H9 (cell line): Measurements from ENCODE around the gene KRTAP9-8. TPM values are rescaled to one million over a fixed set of nuclear protein-coding genes. Genes with fewer than 3 reads are reported as not detected.

Experiments
- DNase-seq: peaks from one replicate; pipeline ENCODE4 v3.0.0-alpha.2; 2017
- H2AFZ ChIP-seq: one replicate; pipeline ENCODE4 v1.6.1; 2013; ENCODE audit warnings: mild to moderate bottlenecking, low read length, control low read depth, moderate library complexity
- H2AK5ac ChIP-seq: 2 replicates; pipeline ENCODE4 v1.6.1; 2013; ENCODE audit warnings: low read length, control low read depth, mixed read lengths; ENCODE audit not compliant: insufficient read length
- H2BK120ac ChIP-seq: one replicate; pipeline ENCODE4 v1.6.1; 2013; ENCODE audit warnings: low read depth, mild to moderate bottlenecking, low read length, control low read depth, inconsistent platforms; ENCODE audit not compliant: poor library complexity, severe bottlenecking
- H2BK12ac ChIP-seq: 2 replicates; pipeline ENCODE4 v1.6.1; 2013; ENCODE audit warnings: low read length, control low read depth, mixed read lengths, low read depth; ENCODE audit not compliant: insufficient read length
- H2BK15ac ChIP-seq: 2 replicates; pipeline ENCODE4 v1.6.1; 2013; ENCODE audit warnings: low read depth, low read length, control low read depth
- H2BK20ac ChIP-seq: one replicate; pipeline ENCODE4 v1.6.1; 2013; ENCODE audit warnings: low read depth, mild to moderate bottlenecking, low read length, control low read depth, inconsistent platforms; ENCODE audit not compliant: poor library complexity, severe bottlenecking
- H2BK5ac ChIP-seq: 2 replicates; pipeline ENCODE4 v1.6.1; 2013; ENCODE audit warnings: low read length, control low read depth, mixed read lengths; ENCODE audit not compliant: insufficient read length
- H3K14ac ChIP-seq: 2 replicates; pipeline ENCODE4 v1.6.1; 2013; ENCODE audit warnings: low read length, control low read depth; ENCODE audit not compliant: insufficient read depth
- H3K18ac ChIP-seq: 2 replicates; pipeline ENCODE4 v1.6.1; 2013; ENCODE audit warnings: low read depth, mild to moderate bottlenecking, mixed read lengths, low read length, control low read depth; ENCODE audit not compliant: insufficient read length
- H3K23ac ChIP-seq: 2 replicates; pipeline ENCODE4 v1.6.1; 2013; ENCODE audit warnings: low read length, control low read depth, mixed read lengths, low read depth; ENCODE audit not compliant: insufficient read length
- H3K23me2 ChIP-seq: 2 replicates; pipeline ENCODE4 v1.6.1; 2013; ENCODE audit warnings: low read depth, mild to moderate bottlenecking, mixed read lengths, low read length, control low read depth; ENCODE audit not compliant: insufficient read length, poor library complexity, severe bottlenecking
- H3K27ac ChIP-seq: 2 replicates; pipeline ENCODE4 v1.5.1; 2013; ENCODE audit warnings: low read length, control low read depth, mixed read lengths, low read depth; ENCODE audit not compliant: insufficient read length
- H3K27me3 ChIP-seq: 2 replicates; pipeline ENCODE4 v1.6.1; 2013; ENCODE audit warnings: low read length, control low read depth, inconsistent platforms; ENCODE audit not compliant: insufficient read depth
- H3K4ac ChIP-seq: 2 replicates; pipeline ENCODE4 v1.6.1; 2013; ENCODE audit warnings: low read depth, mild to moderate bottlenecking, control low read depth, inconsistent platforms, low read length, moderate library complexity
- H3K4me1 ChIP-seq: 2 replicates; pipeline ENCODE4 v1.6.1; 2013; ENCODE audit warnings: low read length, control low read depth, inconsistent platforms; ENCODE audit not compliant: insufficient read depth
- H3K4me2 ChIP-seq: 2 replicates; pipeline ENCODE4 v1.6.1; 2013; ENCODE audit warnings: low read length, control low read depth, mixed read lengths; ENCODE audit not compliant: insufficient read length, insufficient read depth
- H3K56ac ChIP-seq: 2 replicates; pipeline ENCODE4 v1.6.1; 2013; ENCODE audit warnings: low read depth, mild to moderate bottlenecking, mixed read lengths, low read length, control low read depth; ENCODE audit not compliant: insufficient read length
- H3K79me1 ChIP-seq: 2 replicates; pipeline ENCODE4 v1.6.1; 2013; ENCODE audit warnings: low read depth, mild to moderate bottlenecking, moderate library complexity, low read length, control low read depth, inconsistent platforms; ENCODE audit not compliant: insufficient read depth, poor library complexity, severe bottlenecking
- H3K79me2 ChIP-seq: 2 replicates; pipeline ENCODE4 v1.6.1; 2013; ENCODE audit warnings: low read length, control low read depth, inconsistent platforms; ENCODE audit not compliant: insufficient read depth
- H3K9ac ChIP-seq: 2 replicates; pipeline ENCODE4 v1.6.1; 2013; ENCODE audit warnings: low read length, control low read depth, mixed read lengths; ENCODE audit not compliant: insufficient read length; ENCODE audit errors: extremely low read depth
- H3K9me3 ChIP-seq: one replicate; pipeline ENCODE4 v1.6.1; 2013; ENCODE audit warnings: low read depth, low read length, inconsistent platforms; ENCODE audit not compliant: control insufficient read depth
- H3T11ph ChIP-seq: one replicate; pipeline ENCODE4 v1.6.1; 2013; ENCODE audit warnings: mild to moderate bottlenecking, low read length, control low read depth, inconsistent platforms
- H4K20me1 ChIP-seq: one replicate; pipeline ENCODE4 v1.6.1; 2013; ENCODE audit not compliant: control insufficient read depth, insufficient read length, insufficient read depth
- H4K5ac ChIP-seq: 2 replicates; pipeline ENCODE4 v1.6.1; 2013; ENCODE audit warnings: low read depth, mild to moderate bottlenecking, mixed read lengths, low read length, control low read depth; ENCODE audit not compliant: insufficient read length
- H4K8ac ChIP-seq: replicated peaks from 2 replicates; pipeline ENCODE4 v1.6.1; 2013; ENCODE audit warnings: low read length, control low read depth, mixed read lengths, low read depth; ENCODE audit not compliant: insufficient read length
- H4K91ac ChIP-seq: 2 replicates; pipeline ENCODE4 v1.6.1; 2013; ENCODE audit warnings: low read depth, mild to moderate bottlenecking, moderate library complexity, mixed read lengths, low read length, control low read depth; ENCODE audit not compliant: insufficient read length
- H3K27ac Mint-ChIP-seq, 3 experiments: 2 replicates in 2 of 3; 3 replicates in 1 of 3; pipeline ENCODE4 v1.8.0; 2020 to 2021; ENCODE audit warnings: mixed read lengths in 3 of 3, mild to moderate bottlenecking in 1 of 3, moderate library complexity in 1 of 3
- H3K27me3 Mint-ChIP-seq: 2 replicates; pipeline ENCODE4 v1.8.0; 2021; ENCODE audit warnings: low read depth, mild to moderate bottlenecking, moderate library complexity, mixed read lengths
- H3K36me3 Mint-ChIP-seq, 3 experiments: 2 replicates in 2 of 3; 3 replicates in 1 of 3; pipeline ENCODE4 v1.8.0; 2020 to 2021; ENCODE audit warnings: low read depth in 3 of 3, mixed read lengths in 3 of 3; ENCODE audit not compliant: insufficient read depth in 1 of 3
- H3K4me1 Mint-ChIP-seq, 2 experiments: 2 replicates each; pipeline ENCODE4 v1.8.0; 2020; ENCODE audit warnings: mixed read lengths in 2 of 2
- H3K4me3 Mint-ChIP-seq, 2 experiments: 2 replicates in 1 of 2; 3 replicates in 1 of 2; pipeline ENCODE4 v1.8.0; 2020 to 2021; ENCODE audit warnings: mild to moderate bottlenecking in 2 of 2, mixed read lengths in 2 of 2, moderate library complexity in 1 of 2
- H3K9me3 Mint-ChIP-seq, 2 experiments: 2 replicates in 1 of 2; 3 replicates in 1 of 2; pipeline ENCODE4 v1.8.0; 2020; ENCODE audit warnings: mild to moderate bottlenecking in 2 of 2, mixed read lengths in 2 of 2, moderate library complexity in 1 of 2
- total RNA-seq: library from RNA; stranded (reverse); gene quantifications from 2 replicates; pipeline ENCODE4 v1.2.1, GENCODE V29; 2021
- TF ChIP-seq, protein P1 (sequence below): fragments of 200-600 bp; sonication (generic); conservative IDR thresholded peaks from 3 replicates; pipeline ENCODE4 v1.8.0; 2021; ENCODE audit warnings: antibody characterized with exemption, mild to moderate bottlenecking

KRTAP9-8 gene
- total RNA-seq, 1 experiment from 2014 or later, result not detected

GRCh38 chr17:41230094-41230493, 7.7 kb upstream of the KRTAP9-8 start:
- no peak for DNase-seq
- H2AFZ ChIP-seq, result no peak overlapping the region
- H3T11ph ChIP-seq, result no peak overlapping the region
- no peak overlapping the region for H3K4me2 ChIP-seq
- no peaks in the 10 kb centered on the region for H3K4me1 ChIP-seq
- H3K27me3 ChIP-seq, result no peaks in the 10 kb centered on the region
- H4K8ac ChIP-seq, result no peak overlapping the region
- H3K23me2 ChIP-seq, result no peaks in the 10 kb centered on the region
- H3K14ac ChIP-seq, result no peak overlapping the region
- H2BK12ac ChIP-seq, result no peak overlapping the region
- H4K91ac ChIP-seq, result no peak overlapping the region
- H3K18ac ChIP-seq, result no peak overlapping the region
- H2BK5ac ChIP-seq, result no peak overlapping the region
- H4K20me1 ChIP-seq, result no peaks in the 10 kb centered on the region
- H3K27ac Mint-ChIP-seq, result no peak overlapping the region
- TF ChIP-seq, protein P1, sequence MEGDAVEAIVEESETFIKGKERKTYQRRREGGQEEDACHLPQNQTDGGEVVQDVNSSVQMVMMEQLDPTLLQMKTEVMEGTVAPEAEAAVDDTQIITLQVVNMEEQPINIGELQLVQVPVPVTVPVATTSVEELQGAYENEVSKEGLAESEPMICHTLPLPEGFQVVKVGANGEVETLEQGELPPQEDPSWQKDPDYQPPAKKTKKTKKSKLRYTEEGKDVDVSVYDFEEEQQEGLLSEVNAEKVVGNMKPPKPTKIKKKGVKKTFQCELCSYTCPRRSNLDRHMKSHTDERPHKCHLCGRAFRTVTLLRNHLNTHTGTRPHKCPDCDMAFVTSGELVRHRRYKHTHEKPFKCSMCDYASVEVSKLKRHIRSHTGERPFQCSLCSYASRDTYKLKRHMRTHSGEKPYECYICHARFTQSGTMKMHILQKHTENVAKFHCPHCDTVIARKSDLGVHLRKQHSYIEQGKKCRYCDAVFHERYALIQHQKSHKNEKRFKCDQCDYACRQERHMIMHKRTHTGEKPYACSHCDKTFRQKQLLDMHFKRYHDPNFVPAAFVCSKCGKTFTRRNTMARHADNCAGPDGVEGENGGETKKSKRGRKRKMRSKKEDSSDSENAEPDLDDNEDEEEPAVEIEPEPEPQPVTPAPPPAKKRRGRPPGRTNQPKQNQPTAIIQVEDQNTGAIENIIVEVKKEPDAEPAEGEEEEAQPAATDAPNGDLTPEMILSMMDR, result no peak
- no peaks in the 10 kb centered on the region for H3K27me3 Mint-ChIP-seq
- H2BK15ac ChIP-seq, result no peak overlapping the region
- no peak overlapping the region for H2AK5ac ChIP-seq
- no peak overlapping the region for H3K4me3 Mint-ChIP-seq
- H3K9me3 ChIP-seq, result no peaks in the 10 kb centered on the region
- H3K9ac ChIP-seq, result no peak overlapping the region
- H2BK120ac ChIP-seq, result no peak overlapping the region
- no peaks in the 10 kb centered on the region for H3K79me2 ChIP-seq
- no peak overlapping the region for H3K27ac ChIP-seq
- no peak overlapping the region for H2BK20ac ChIP-seq
- H4K5ac ChIP-seq, result no peak overlapping the region
- no peak overlapping the region for H3K4ac ChIP-seq
- no peaks in the 10 kb centered on the region; a peak in 1 of 5 replicates for H3K9me3 Mint-ChIP-seq
- H3K36me3 Mint-ChIP-seq, result no peaks in the 10 kb centered on the region
- H3K23ac ChIP-seq, result no peak overlapping the region
- H3K4me1 Mint-ChIP-seq, result peaks cover 3 to 8% of the 10 kb centered on the region in 2 experiments; a peak in 2 of 4 replicates
- no peak overlapping the region for H3K56ac ChIP-seq
- no peaks in the 10 kb centered on the region for H3K79me1 ChIP-seq
